TTC549 (cell line): ENCODE results near the gene AUTS2.

ENCODE experiments used
- FAIRE-seq: peaks from 2 replicates; lab custom pipeline; 2012; peaks lifted over from hg19 to GRCh38; lab: Jason Lieb, UNC

AUTS2 gene

DNA sequence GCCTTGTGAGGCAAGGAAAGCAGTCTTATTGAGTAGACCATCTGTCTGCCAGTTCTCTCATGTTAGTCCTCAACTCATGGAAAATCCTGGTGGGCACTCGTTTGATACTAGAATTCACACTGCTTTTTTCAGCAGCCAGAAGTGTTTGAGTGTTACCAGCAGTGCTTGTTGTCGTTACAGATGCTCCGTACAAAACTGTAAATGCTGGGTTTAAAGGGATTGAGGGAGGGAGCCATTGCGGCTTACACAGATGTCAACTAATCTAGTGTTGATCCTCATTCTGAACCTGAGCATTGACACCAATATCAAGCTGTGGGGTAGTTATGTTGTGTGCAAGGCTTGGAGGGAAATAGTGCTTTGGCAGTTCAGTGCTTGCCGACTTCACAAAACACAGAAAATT, 348.6 kb downstream of the AUTS2 start:
- no peak for FAIRE-seq

DNA sequence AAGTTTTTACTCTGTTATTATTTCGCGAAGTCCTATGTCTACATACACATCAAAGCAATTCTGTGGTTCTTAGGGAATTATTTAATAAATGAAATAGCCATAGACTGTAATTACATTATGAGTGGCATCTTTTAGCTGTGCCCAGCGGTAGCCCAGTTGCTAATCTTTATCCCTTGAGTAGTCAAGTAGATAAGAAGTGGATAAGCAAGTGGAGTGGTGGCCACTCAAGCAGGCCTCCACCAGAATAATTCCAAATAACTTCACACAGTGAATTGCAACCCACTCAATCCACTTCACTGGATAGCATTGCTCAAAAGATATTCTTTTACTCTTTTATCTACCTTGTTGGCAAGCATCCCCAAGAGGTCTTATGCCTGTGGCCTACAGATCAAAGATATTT, 349.7 kb downstream of the AUTS2 start:
- no peak for FAIRE-seq

DNA sequence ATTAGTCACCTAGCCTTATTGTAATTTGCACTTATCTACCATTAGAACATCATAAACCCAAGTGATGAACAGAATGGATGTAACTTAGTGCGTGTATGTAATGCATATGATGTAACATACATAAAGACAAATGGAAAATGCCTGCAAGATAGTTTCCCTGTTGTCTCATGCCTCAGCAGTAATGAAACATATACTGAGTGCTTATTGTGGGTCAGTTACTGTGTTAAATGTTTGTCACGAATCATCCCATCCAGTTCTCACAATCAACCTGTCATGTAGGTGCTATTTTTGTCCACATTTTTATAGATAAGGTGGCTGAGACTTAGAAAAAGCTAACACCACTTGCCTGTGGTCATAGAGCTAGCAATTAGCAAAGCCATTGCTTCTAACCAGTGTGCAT, 350.8 kb downstream of the AUTS2 start:
- FAIRE-seq: no peak

DNA sequence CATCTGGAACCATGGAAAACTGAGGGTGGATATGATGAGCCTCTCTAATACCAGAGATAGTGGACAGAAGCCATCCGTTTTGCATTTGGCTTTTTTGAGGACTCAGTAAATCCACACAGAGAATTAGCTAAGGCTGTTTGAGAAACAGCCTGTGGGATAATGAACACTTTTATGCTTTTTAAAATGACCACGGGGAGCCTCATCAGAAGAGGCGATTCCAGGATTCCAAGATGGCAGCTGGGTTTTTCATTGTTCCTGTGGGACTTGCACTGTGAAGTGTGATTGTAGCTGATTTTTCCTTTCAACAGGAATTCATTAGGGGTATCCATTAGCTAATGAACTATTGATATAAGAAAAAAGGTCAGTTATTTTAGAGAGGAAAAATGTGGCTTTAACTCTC, 353.2 kb downstream of the AUTS2 start:
- FAIRE-seq: no peak

DNA sequence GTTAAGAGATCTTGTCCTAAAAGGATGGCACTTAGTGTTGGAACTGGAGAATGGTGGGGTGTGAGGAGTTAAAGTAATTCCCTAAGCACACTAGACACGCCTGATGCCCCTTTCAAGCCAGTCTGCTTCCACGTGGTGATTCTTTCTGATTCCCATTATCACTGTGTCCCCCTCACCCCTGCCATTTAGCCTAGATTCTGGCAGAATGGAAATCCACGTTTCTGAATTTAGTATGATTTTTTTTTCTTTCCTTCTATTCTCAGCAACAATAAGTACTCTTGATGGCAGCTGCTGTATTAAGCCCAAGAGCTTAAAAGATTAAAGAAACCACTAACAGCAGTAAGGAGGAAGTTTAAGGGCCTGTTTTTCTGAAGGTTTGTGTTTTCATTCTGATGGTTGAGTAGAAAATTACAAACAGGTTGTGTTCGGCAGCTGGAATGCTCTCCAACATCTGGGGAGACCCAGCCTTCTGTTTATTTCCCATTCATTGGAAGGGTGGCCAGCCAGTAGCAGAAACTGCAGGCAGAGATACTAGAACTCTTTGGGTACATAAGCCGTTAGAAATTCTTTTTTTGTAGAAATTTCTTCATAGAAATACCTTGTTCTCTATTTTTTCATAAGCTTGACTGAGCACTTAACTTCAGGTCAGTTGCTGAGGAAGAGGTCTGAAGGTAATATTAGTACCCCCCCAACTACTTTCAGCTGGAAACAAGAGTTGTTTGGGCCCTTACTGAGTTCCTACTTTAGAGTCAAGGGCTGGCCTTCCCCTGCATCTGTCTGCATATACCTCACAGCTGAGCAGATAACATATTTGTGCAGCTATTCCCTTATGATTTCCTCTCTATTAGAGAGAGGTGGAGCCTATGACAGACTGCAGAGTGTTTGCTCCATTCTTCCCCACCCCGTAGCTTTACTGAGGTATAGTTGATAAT, 355.1 kb downstream of the AUTS2 start:
- no peak for FAIRE-seq

DNA sequence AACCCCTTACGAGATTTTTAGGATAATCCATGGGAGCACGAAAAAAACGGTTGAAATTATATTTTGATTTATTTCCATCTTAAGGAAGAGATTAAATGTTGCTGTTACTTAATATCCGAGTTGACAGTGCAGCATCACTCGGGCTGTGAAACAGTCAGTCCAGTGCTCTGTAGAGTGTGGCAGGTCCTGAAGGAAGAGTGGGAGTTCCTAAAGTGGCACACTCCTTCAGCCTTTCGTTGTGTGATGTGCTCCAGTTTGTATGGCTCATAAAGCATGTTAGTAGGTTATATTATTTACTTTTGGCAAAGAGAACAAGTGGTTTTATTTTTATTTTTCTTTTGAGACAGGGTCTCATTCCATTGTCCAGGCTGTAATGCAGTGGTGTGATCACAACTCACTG, 358.3 kb downstream of the AUTS2 start:
- FAIRE-seq: no peak

DNA sequence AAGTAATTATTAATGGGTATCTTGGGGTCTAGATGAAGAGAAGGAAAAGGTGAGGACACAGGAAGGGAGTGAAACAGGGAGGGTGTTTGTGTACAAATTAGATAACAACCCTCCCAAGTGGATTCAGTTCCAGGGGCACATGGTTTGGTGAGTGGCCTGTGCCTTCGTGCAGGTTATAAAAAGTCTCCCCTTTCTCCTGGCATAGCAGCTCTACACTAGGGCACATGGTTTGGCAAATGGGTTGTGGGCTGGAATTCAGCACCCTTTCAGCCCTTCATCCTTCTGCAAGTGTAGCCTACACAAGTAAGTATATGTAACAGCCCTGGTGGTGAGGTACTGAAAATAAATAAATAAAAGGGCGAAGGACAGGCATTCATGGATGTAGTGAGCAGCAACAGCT, 359.4 kb downstream of the AUTS2 start:
- FAIRE-seq: no peak

DNA sequence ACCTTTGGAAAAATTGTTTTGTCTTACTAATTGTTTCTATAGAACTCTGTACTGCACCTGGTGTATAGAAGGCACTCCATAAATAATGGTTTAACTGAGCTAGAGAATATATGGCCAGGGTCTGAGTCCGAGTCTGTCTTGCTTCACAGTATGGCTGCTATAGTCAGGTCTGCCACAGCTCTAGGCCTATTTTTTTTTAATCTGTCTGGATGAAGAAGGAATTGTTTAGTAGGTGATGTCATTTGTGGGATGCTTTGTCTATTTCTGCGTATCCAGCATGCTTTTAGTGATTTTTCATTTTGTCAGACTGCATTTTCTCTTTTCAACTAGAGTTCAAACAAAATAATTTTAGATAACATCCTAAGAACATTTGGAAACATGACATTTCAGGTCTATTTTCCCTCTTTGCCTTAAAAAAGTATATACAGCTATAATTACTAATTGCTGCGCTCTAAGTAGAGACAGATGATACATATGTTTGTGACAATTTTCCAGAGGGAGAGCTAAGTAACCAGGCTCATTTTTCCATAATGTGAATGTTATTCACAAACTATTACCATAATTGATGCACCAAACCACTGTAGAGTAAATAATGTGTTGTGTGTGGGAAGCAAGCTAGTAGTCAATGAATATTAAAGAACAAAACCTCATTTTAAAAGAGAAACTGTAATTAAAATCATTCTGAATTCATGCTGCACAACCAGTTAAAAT, 361.7 kb downstream of the AUTS2 start:
- FAIRE-seq: no peak

DNA sequence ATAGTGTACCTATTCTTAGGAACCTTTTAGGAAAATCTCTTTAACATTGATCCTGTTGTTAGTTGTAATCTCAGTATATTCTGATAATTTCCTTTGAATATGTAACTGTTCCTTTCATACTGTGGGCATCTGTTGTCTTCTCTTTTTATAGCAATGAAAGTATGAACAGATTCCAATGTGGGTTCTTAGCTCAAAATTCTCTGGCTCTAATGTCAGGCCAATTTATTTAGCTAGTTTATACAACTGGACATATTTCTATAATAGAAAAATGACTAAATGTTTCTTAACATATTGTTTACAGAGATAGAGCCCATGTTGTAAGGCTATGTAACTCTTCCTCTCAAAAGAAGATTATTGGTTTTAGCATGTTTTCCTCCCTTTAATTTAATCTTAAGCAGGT, 363.2 kb downstream of the AUTS2 start:
- FAIRE-seq: no peak

DNA sequence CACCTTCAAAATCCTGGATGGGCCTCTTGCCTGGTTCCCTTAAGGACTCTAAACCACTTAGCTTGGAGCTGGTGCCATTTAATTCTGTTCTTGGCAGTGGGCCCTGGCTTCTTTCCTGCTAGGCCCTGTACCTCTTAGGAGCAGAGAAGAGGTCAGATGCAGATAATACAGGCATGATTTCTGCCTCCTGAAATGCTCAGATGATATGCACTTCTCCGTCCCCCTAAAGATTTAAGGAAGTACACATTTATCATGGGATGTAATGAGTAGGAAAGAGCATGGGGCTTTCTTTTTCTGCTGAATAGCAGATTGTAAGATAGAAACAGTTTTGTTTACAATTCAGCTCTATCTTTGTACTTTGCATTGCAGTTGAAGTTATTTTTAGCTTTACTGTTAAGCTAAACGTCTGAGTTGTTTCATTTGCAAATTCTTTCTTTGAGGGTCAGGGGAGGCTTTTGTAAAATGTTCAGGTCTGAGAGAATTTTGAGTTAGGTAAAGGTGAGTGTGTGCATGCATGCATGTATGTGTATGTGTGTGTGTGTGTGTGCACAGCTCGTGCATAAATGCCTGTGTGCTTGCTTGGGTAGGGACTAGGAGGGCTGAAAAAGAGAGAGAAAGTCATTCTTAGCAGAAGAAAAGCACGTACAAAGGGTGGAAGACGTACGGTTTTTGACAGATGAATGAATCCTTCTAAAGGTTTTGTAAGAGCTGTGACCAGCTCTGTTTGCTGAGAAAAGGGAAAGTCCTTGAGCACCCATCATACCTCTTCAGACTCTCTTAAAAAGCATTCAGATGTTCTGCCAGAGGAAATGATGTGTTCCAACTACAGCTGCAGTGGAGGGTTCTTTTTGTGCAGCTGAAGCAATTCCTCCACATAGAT, 364.2 kb downstream of the AUTS2 start:
- no peak for FAIRE-seq

DNA sequence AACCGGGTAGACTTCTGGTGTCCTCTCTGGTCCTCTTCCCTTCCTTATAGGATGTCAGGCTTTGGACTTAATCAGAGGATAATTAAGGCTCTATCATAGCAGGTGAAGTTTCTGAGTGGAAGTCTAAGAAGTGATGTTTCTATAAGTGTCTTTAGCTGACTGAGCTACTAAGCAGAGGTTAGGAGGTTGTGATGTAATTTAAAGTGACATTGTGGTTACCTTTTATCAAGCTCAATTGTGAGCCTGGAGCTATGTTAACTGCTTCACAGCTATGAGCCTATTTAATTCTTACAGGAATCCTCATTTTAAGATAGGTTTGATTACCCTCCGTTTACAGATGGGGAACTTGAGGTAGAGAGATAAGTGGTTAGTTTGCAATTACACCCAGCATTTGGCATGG, 365.1 kb downstream of the AUTS2 start:
- FAIRE-seq: no peak

DNA sequence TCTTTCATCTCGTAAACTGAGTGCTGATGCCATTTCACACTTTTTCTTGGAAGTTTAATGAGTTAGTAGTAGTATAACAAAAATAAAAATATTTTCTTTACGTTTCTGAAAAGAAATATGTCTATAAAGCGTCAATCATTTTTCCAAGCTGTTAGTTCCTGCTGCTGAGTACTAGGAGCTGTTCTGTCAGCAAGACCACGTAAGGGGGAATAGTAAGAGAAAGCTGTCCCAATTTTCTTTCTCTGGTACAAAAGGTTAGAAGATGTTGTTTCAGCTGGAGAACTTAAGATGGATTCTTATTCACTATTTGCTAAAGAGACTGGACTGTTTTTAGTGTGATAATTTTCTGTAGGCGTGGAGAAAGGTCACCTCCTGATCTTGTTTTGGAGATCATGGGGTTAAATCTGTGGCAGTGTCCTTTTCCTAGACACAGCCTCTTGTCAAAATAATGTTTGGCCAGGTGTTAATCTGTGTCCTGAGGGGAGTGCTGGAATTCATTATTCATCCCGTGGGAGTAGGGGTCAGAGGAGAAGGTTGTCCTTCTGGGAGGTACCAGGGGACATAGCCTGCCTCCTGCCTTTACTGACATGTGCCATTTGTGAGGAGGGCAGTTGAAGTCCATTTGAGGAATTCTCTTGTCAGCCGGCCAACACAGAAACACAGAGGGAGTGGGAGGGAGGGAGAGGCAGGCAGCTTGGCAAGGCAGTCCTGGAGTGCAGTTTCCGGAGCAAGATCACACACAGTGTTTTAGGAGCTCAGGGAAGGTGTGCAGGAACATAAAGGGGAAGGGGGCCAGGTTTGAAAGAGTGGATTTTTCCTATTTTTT, 368.7 kb downstream of the AUTS2 start:
- no peak for FAIRE-seq

DNA sequence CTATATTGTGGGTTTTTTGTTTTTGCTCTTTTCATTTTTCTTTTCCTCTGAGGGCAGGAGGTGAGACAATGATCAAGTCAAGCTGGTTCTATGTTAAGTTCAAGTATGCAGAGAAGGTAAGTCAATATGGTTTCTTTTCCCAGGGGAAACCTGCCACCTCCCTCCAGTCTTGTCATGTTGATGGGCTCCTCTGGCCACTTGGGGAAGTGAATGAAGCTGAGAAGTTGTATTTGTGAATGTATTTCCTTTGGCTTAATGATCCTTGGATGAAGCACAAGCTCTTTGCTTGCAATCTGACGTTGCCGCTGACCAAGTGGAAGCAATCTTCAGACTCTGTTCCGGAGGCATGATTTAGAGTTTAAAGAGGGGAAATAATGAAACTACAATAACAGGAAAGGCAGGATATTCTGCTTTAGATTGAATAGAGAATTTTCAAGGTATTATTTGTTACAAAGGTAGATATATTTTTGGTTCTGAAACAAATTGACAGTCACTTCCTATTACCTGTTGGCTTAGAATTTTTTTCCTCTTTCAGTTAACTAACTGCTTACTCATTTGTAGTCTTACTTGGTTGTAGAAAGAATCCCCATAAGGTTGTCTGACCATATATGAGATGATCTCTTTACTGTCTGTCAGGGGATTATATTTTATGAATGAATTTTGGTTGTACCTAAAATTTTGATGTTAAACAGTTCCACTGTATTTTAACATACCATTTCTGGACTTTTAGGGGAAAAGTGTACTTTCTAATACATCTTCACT, 369.6 kb downstream of the AUTS2 start:
- FAIRE-seq: no peak

DNA sequence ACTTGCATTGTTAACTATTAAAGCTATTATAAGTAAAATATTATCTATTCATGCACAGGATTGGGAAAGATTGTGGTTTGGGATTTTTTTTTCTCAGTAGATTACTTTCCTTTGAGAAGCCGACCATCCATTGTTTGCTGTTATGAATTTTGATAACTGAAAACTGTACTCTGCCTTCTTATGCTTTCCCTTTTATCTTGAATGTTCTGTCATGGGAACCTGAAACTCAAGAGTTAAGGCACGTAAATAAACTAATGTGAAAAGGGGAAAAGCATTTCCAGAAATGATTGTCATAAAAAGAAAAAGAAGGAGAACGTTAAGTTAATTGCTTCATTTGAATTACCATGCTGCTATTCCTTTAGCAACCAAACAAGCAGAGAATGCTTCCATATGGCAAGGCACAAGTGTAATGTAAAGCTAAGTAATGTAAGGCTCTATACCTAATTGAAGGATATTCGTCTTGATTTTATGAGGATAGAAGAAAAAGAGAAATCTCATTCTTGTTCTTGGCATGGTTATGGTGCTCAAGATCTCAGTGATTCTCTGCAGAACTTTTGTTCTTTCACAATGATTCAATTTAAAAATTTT, 370.8 kb downstream of the AUTS2 start:
- no peak for FAIRE-seq

DNA sequence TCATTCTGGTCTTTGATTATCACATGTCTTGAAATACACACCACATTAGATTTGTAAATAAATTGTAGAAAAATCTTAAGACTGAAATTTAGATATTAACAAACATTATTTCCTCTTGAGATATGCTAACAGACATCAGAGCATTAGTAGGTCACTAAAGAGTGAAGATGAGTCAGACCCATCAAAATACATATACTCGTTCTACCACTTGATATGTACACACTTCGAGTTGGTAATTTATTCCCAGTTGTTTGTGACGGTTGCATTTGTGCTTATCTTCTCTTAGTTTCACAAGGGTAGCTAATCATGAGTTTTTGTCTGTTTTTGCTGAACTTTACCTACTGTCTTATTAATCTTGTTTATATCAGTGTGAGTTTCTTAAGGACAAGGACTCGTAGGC, 383.4 kb downstream of the AUTS2 start:
- FAIRE-seq: no peak

DNA sequence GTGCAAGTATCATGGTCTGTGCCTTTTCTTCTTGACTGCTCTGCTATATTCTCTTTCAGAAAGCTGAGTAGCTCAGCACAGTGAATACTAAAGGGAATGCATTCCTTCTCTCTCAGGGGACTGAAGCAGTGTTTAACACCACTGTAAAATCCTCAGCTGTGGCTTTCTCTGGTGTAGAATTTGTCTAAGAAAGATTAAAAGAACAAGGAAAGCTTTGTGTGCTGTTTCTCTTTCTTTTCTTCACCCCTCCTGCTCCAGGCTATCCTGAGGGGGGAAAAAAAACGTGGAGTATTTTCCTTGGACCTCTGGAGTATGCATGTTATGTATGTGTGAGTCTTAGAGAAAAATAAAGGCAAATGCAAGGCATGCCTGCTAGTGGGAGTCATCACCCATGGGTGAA, 383.9 kb downstream of the AUTS2 start:
- FAIRE-seq: no peak

DNA sequence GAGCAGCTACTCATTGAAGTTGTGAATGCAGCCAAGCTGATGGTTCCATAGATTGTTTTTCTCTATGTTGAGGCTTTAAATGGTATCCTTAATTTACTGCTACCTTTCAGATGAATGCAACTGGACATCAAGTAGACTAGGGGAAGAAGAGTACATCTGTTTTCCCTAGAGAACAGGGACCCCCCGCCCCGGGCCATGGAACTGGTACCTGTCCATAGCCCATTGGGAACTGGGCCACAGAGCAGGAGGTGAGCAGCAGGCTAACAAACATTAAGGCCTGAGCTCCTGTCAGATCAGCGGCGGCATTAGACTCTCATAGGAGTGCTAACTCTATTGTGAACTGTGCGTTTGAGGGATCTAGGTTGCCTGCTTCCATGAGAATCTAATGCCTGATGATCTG, 391.3 kb downstream of the AUTS2 start:
- no peak for FAIRE-seq

DNA sequence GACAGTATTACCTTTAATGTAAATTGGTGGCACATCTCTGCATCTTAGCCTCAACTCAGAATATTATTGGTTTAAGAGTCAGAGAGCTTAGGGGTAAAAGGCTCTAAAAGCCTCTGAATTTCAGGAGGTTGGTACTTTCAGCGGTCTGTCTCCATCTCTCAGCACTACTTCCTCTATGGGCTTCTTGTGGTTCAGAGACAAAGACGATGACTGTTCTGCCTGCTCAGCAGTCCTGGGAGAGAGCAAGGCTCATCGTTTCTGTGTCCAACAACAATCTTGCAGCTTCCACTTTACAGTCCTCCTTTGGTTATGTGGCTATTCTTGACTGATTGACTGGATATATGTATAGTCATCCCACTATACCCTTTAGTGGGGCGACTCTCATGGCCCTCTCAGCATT, 394.7 kb downstream of the AUTS2 start:
- no peak for FAIRE-seq

DNA sequence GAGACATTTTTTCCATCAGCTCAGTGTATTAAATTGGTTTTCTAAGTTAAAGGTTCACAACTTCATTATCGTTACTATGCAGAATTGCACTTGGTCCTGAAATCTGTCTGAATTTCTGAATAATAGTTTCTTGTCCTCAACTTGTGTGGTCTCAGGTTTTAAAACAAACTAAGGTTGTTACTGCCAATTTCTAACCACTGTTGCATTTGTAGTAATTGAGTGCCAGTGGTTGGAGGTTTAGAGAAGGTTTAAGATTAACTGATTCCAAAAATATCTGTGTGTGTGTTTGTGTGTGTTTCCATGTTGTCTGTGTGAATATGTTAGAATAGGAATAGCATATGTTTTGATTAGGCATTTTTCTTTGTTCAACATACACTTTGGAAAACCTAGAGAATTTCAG, 395.9 kb downstream of the AUTS2 start:
- FAIRE-seq: no peak

DNA sequence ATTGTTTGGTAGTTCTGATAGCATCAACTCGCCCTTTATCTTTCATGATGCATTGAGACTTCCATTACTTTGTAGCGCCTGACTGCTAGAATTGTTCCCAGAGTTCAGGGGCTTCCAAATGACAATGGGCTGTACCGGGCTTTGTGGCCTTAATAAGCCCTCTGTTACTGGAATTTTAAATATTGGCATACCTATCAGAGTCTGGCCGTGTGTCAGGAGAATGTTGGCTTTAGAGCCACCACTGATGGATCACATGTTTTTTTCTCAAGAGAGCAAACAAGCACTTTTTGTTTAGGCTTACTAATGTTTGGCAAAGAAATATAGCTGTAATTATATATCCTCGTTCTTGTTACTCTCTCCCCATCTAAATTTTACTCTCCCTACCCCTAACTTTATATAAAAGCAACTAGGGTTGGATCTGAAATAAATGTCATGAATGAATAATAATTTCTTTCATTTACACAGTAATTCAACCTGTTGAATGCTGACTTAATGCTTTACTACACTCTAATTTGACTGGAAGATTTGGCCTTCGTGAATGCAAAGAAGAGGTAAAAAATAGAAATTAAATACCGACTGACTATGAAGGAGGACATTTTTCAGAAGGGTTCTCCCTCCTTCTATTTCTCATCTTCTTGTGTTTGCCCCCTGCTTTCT, 396.7 kb downstream of the AUTS2 start:
- no peak for FAIRE-seq
